Measurements from ENCODE around the gene HSPB7. TPM values are rescaled to one million over a fixed set of nuclear protein-coding genes. Genes with fewer than 3 reads are reported as not detected.

The HSPB7 gene
- total RNA-seq, 3 donors from 2014 or later = 1.5 to 78.0 (median 13.0) TPM

- no peak for ATAC-seq
- H3K36me3 ChIP-seq (ENCODE audit: low read depth) = no peaks in the 10 kb centered on the region
- intact Hi-C loops (cut with DNase I, micrococcal nuclease) = no loop called here
- no peak overlapping the region for H3K4me3 ChIP-seq
- TF ChIP-seq CTCF (IDR thresholded peaks at IDR 0.05) = no peak
- H3K4me1 ChIP-seq (ENCODE audit: low read depth) = peaks cover 16% of the 10 kb centered on the region
- H3K9me3 ChIP-seq = no peaks in the 10 kb centered on the region
- no peak for DNase-seq
Observed at GRCh38 chr1:16010837-16011236, 7.0 kb downstream of the HSPB7 start.

GRCh38 chr1:16009678-16010077, 8.2 kb downstream of the HSPB7 start:
- DNase-seq (no peak), ATAC-seq (no peak)
- intact Hi-C loops (cut with DNase I, micrococcal nuclease) = loop anchor here (2.0 to 10.0 kb wide), 2 partner anchors 45 to 47 kb away; no protein-coding TSS in a partner anchor
- no peak for TF ChIP-seq CTCF (IDR thresholded peaks at IDR 0.05)
- Histone ChIP-seq H3K4me3 (no peak overlapping the region), H3K36me3 (ENCODE audit: low read depth) (no peaks in the 10 kb centered on the region), H3K4me1 (ENCODE audit: low read depth) (peaks cover 16% of the 10 kb centered on the region), H3K9me3 (no peaks in the 10 kb centered on the region)

- TF ChIP-seq CTCF (IDR thresholded peaks at IDR 0.05) = peak; percentile 88
- intact Hi-C loops (cut with DNase I, micrococcal nuclease) = loop anchor here (2.0 to 10.0 kb wide), 2 partner anchors 46 to 48 kb away; no protein-coding TSS in a partner anchor
- ATAC-seq (peak; percentile 60), DNase-seq (peak in 2 of 3 donors; percentile 82 to 85)
- Histone ChIP-seq H3K36me3 (ENCODE audit: low read depth) (no peaks in the 10 kb centered on the region), H3K9me3 (no peaks in the 10 kb centered on the region), H3K4me1 (ENCODE audit: low read depth) (peaks cover 16% of the 10 kb centered on the region), H3K4me3 (no peak overlapping the region)
Observed at GRCh38 chr1:16009030-16009460, 8.8 kb downstream of the HSPB7 start.

- DNase-seq (no peak), ATAC-seq (no peak)
- no peak for TF ChIP-seq CTCF (IDR thresholded peaks at IDR 0.05)
- no peaks in the 10 kb centered on the region for H3K36me3 ChIP-seq (ENCODE audit: low read depth)
- intact Hi-C loops (cut with DNase I, micrococcal nuclease) = loop anchor here (2.0 to 10.0 kb wide), 2 partner anchors 47 to 49 kb away; no protein-coding TSS in a partner anchor
- H3K9me3 ChIP-seq = no peaks in the 10 kb centered on the region
- H3K4me3 ChIP-seq = no peak overlapping the region
- peaks cover 5% of the 10 kb centered on the region for H3K4me1 ChIP-seq (ENCODE audit: low read depth)
Observed at GRCh38 chr1:16007671-16008341, 10.0 kb downstream of the HSPB7 start.

- ATAC-seq = peak; percentile 46
Observed at GRCh38 chr1:16006552-16007485, 11.0 kb downstream of the HSPB7 start.

More at GRCh38 chr1:16006552-16007485, 11.0 kb downstream of the HSPB7 start:
- Histone ChIP-seq H3K4me1 (ENCODE audit: low read depth) (no peaks in the 10 kb centered on the region), H3K9me3 (no peaks in the 10 kb centered on the region), H3K4me3 (no peak overlapping the region), H3K36me3 (ENCODE audit: low read depth) (no peaks in the 10 kb centered on the region)
- intact Hi-C loops (cut with DNase I, micrococcal nuclease) = loop anchor here in 1 of 2 donors (10.0 kb wide), 1 partner anchor 48 kb away; no protein-coding TSS in a partner anchor
- TF ChIP-seq CTCF (IDR thresholded peaks at IDR 0.05) = no peak
- peak in 1 of 3 donors; percentile 12 for DNase-seq
